ENCODE data around the gene KIAA0319L.

KIAA0319L gene

GRCh38 chr1:35536556-35537162 lies 20.5 kb downstream of the KIAA0319L start:
- in situ Hi-C loops (cut with HindIII; ENCODE audit: low pct_unique_long_range_greater_than_20kb, low sequenced_read_pairs) = no loop called here
- no peak for DNase-seq (ENCODE audit: low read depth in 1 of 2, low spot score in 1 of 2)
- TF ChIP-seq JUND (IDR thresholded peaks at IDR 0.05; ENCODE audit: low read depth) = no peak

- DNase-seq (ENCODE audit: low read depth in 1 of 2, low spot score in 1 of 2) = no peak
- TF ChIP-seq JUND (IDR thresholded peaks at IDR 0.05; ENCODE audit: low read depth) = no peak
- in situ Hi-C loops (cut with HindIII; ENCODE audit: low pct_unique_long_range_greater_than_20kb, low sequenced_read_pairs) = no loop called here
These were observed 22.0 kb downstream of the KIAA0319L start for GRCh38 chr1:35535243-35535642.

GRCh38 chr1:35533586-35533985 lies 23.6 kb downstream of the KIAA0319L start:
- DNase-seq (ENCODE audit: low read depth in 1 of 2, low spot score in 1 of 2) = no peak
- in situ Hi-C loops (cut with HindIII; ENCODE audit: low pct_unique_long_range_greater_than_20kb, low sequenced_read_pairs) = no loop called here
- no peak for TF ChIP-seq JUND (IDR thresholded peaks at IDR 0.05; ENCODE audit: low read depth)

- in situ Hi-C loops (cut with HindIII; ENCODE audit: low pct_unique_long_range_greater_than_20kb, low sequenced_read_pairs) = no loop called here
- no peak for TF ChIP-seq JUND (IDR thresholded peaks at IDR 0.05; ENCODE audit: low read depth)
- DNase-seq (ENCODE audit: low read depth in 1 of 2, low spot score in 1 of 2) = peak in 1 of 2 experiments; percentile 7
These were observed 24.5 kb downstream of the KIAA0319L start for GRCh38 chr1:35532497-35533223.

- in situ Hi-C loops (cut with HindIII; ENCODE audit: low pct_unique_long_range_greater_than_20kb, low sequenced_read_pairs) = no loop called here
- no peak for TF ChIP-seq JUND (IDR thresholded peaks at IDR 0.05; ENCODE audit: low read depth)
- no peak for DNase-seq (ENCODE audit: low read depth in 1 of 2, low spot score in 1 of 2)
These were observed 25.8 kb downstream of the KIAA0319L start for GRCh38 chr1:35531368-35531767.

- no peak for DNase-seq (ENCODE audit: low read depth in 1 of 2, low spot score in 1 of 2)
- no peak for TF ChIP-seq JUND (IDR thresholded peaks at IDR 0.05; ENCODE audit: low read depth)
- in situ Hi-C loops (cut with HindIII; ENCODE audit: low pct_unique_long_range_greater_than_20kb, low sequenced_read_pairs) = no loop called here
These were observed 26.3 kb downstream of the KIAA0319L start for GRCh38 chr1:35530946-35531345.

GRCh38 chr1:35530168-35530567 lies 27.0 kb downstream of the KIAA0319L start:
- no peak for DNase-seq (ENCODE audit: low read depth in 1 of 2, low spot score in 1 of 2)

GRCh38 chr1:35524106-35524505 lies 33.1 kb downstream of the KIAA0319L start:
- TF ChIP-seq JUND (IDR thresholded peaks at IDR 0.05; ENCODE audit: low read depth) = no peak
- in situ Hi-C loops (cut with HindIII; ENCODE audit: low pct_unique_long_range_greater_than_20kb, low sequenced_read_pairs) = no loop called here
- peak in 1 of 2 experiments; percentile 71 for DNase-seq (ENCODE audit: low read depth in 1 of 2, low spot score in 1 of 2)

More at GRCh38 chr1:35530168-35530567, 27.0 kb downstream of the KIAA0319L start:
- in situ Hi-C loops (cut with HindIII; ENCODE audit: low pct_unique_long_range_greater_than_20kb, low sequenced_read_pairs) = no loop called here
- no peak for TF ChIP-seq JUND (IDR thresholded peaks at IDR 0.05; ENCODE audit: low read depth)

- in situ Hi-C loops (cut with HindIII; ENCODE audit: low pct_unique_long_range_greater_than_20kb, low sequenced_read_pairs) = no loop called here
- no peak for TF ChIP-seq JUND (IDR thresholded peaks at IDR 0.05; ENCODE audit: low read depth)
- DNase-seq (ENCODE audit: low read depth in 1 of 2, low spot score in 1 of 2) = no peak
These were observed 37.8 kb downstream of the KIAA0319L start for GRCh38 chr1:35519432-35519831.

- in situ Hi-C loops (cut with HindIII; ENCODE audit: low pct_unique_long_range_greater_than_20kb, low sequenced_read_pairs) = no loop called here
- no peak for TF ChIP-seq JUND (IDR thresholded peaks at IDR 0.05; ENCODE audit: low read depth)
- no peak for DNase-seq (ENCODE audit: low read depth in 1 of 2, low spot score in 1 of 2)
These were observed 39.0 kb downstream of the KIAA0319L start for GRCh38 chr1:35518183-35518582.

- in situ Hi-C loops (cut with HindIII; ENCODE audit: low pct_unique_long_range_greater_than_20kb, low sequenced_read_pairs) = no loop called here
- no peak for DNase-seq (ENCODE audit: low read depth in 1 of 2, low spot score in 1 of 2)
- no peak for TF ChIP-seq JUND (IDR thresholded peaks at IDR 0.05; ENCODE audit: low read depth)
These were observed 45.9 kb downstream of the KIAA0319L start for GRCh38 chr1:35511305-35511704.

GRCh38 chr1:35509558-35509957 lies 47.6 kb downstream of the KIAA0319L start:
- TF ChIP-seq JUND (IDR thresholded peaks at IDR 0.05; ENCODE audit: low read depth) = no peak
- in situ Hi-C loops (cut with HindIII; ENCODE audit: low pct_unique_long_range_greater_than_20kb, low sequenced_read_pairs) = no loop called here
- DNase-seq (ENCODE audit: low read depth in 1 of 2, low spot score in 1 of 2) = no peak

- no peak for DNase-seq (ENCODE audit: low read depth in 1 of 2, low spot score in 1 of 2)
- in situ Hi-C loops (cut with HindIII; ENCODE audit: low pct_unique_long_range_greater_than_20kb, low sequenced_read_pairs) = no loop called here
- no peak for TF ChIP-seq JUND (IDR thresholded peaks at IDR 0.05; ENCODE audit: low read depth)
These were observed 49.3 kb downstream of the KIAA0319L start for GRCh38 chr1:35507947-35508346.

Measured in T47D (cell line).